Body of pancreas (tissue), 4 donors: ENCODE measurements around the gene SGMS1.

ENCODE experiments used
- CTCF ChIP-seq, 7 experiments: fragments of 450-650 bp in 4 of 7; fragments of 200-600 bp in 3 of 7; sonication (generic) in 3 of 7; IDR thresholded peaks; one replicate each; pipeline ENCODE4 v1.5.1; 2016 to 2019; ENCODE audit warnings: antibody characterized with exemption in 7 of 7
- POLR2A ChIP-seq, 3 donors: fragments of 450-650 bp; IDR thresholded peaks; one replicate each; pipeline ENCODE4 v1.6.1; 2016; ENCODE audit warnings: antibody characterized with exemption in 3 of 3, mild to moderate bottlenecking in 2 of 3

GRCh38 chr10:50286996-50287803 lies 336.6 kb downstream of the SGMS1 start:
- TF ChIP-seq CTCF (IDR thresholded peaks at IDR 0.05), result no peak
- TF ChIP-seq POLR2A (IDR thresholded peaks at IDR 0.05), result no peak
